B cell (primary cell): ENCODE data around the gene MT1X. TPM values are rescaled to one million over a fixed set of nuclear protein-coding genes. Genes with fewer than 3 reads are reported as not detected.
A peak's percentile ranks its signal among the peaks of the same experiment; 100 is the strongest.

ENCODE experiments used
- ATAC-seq: fragments of 200-7000 bp; cut with Tn5 transposase; one replicate; pipeline ENCODE4 v1.10.0; 2021; ENCODE audit warnings: low read depth, mild to moderate bottlenecking, moderate number of reproducible peaks, moderate library complexity
- CTCF ChIA-PET: fragments of 350-600 bp; sonication (Branson Sonifier 250); formaldehyde crosslinking; loops from one replicate; lab custom pipeline; 2021; ENCODE audit warnings: antibody characterized with exemption, inconsistent platforms; lab: Charles Lee
- POLR2A ChIA-PET: fragments of 350-600 bp; sonication (Branson Sonifier 250); formaldehyde crosslinking; loops from one replicate; lab custom pipeline; 2021; ENCODE audit warnings: antibody characterized with exemption; lab: Charles Lee
- DNase-seq: peaks from one replicate; pipeline ENCODE4 v3.0.0; 2013
- H2AFZ ChIP-seq: 2 replicates; pipeline ENCODE4 v1.6.1; 2012; ENCODE audit warnings: mild to moderate bottlenecking, low read depth, low read length; ENCODE audit not compliant: insufficient read depth, poor library complexity, severe bottlenecking
- H3K27ac ChIP-seq, 2 donors: 1 replicate in 1 of 2; 2 replicates in 1 of 2; pipeline ENCODE4 v1.5.1; 2012 to 2013; ENCODE audit warnings: low read length in 2 of 2, mild to moderate bottlenecking in 2 of 2, moderate library complexity in 1 of 2
- H3K27me3 ChIP-seq, 4 experiments: fragments of 200-600 bp in 1 of 4; sonication (generic) in 1 of 4; replicated peaks in 1 of 4; 1 replicate in 2 of 4; 2 replicates in 2 of 4; pipeline versions ENCODE4 v1.6.1 to v1.7.0; 2013 to 2016; ENCODE audit warnings: low read length in 3 of 4, mild to moderate bottlenecking in 2 of 4, mixed read lengths in 1 of 4, moderate library complexity in 1 of 4; ENCODE audit not compliant: insufficient read depth in 4 of 4, control insufficient read depth in 3 of 4; ENCODE audit errors: control extremely low read depth in 1 of 4
- H3K36me3 ChIP-seq, 2 experiments: replicated peaks in 1 of 2; 1 replicate in 1 of 2; 2 replicates in 1 of 2; pipeline versions ENCODE4 v1.6.1 to v1.7.1; 2013; ENCODE audit warnings: low read length in 1 of 2; ENCODE audit not compliant: insufficient read depth in 2 of 2, control insufficient read depth in 1 of 2; ENCODE audit errors: control extremely low read depth in 1 of 2, extremely low read depth in 1 of 2
- H3K4me1 ChIP-seq, 2 donors: fragments of 200-600 bp in 1 of 2; sonication (generic) in 1 of 2; 1 replicate in 1 of 2; 2 replicates in 1 of 2; pipeline versions ENCODE4 v1.5.1 to v1.6.1; 2013 to 2017; ENCODE audit warnings: low read length in 2 of 2; ENCODE audit not compliant: control insufficient read depth in 2 of 2, insufficient read depth in 2 of 2
- H3K4me2 ChIP-seq: replicated peaks from 2 replicates; pipeline ENCODE3; 2012; ENCODE audit warnings: mild to moderate bottlenecking, low read depth, low read length; ENCODE audit not compliant: poor library complexity, severe bottlenecking
- H3K4me3 ChIP-seq, 5 experiments: fragments of 200-600 bp in 1 of 5; sonication (generic) in 1 of 5; 1 replicate in 3 of 5; 2 replicates in 2 of 5; pipeline versions ENCODE4 v1.5.1 to v1.7.0; 2011 to 2016; ENCODE audit warnings: low read length in 4 of 5, mild to moderate bottlenecking in 4 of 5, low read depth in 2 of 5, control low read depth in 1 of 5, moderate library complexity in 1 of 5; ENCODE audit not compliant: insufficient read depth in 1 of 5; ENCODE audit errors: control extremely low read depth in 1 of 5, extremely low read depth in 1 of 5
- H3K79me2 ChIP-seq: fragments of 200-600 bp; sonication (generic); one replicate; pipeline ENCODE4 v1.6.0; 2016; ENCODE audit warnings: low read length; ENCODE audit not compliant: control insufficient read depth, insufficient read depth
- H3K9ac ChIP-seq: fragments of 200-600 bp; sonication (generic); 2 replicates; pipeline ENCODE4 v1.6.1; 2017; ENCODE audit warnings: mild to moderate bottlenecking, low read length, moderate library complexity
- H3K9me3 ChIP-seq, 3 donors: one replicate each; pipeline versions ENCODE4 v1.6.1 to v1.7.1; 2013; ENCODE audit warnings: low read length in 2 of 3; ENCODE audit not compliant: control insufficient read depth in 2 of 3, insufficient read depth in 1 of 3; ENCODE audit errors: control extremely low read depth in 1 of 3
- H4K20me1 ChIP-seq: 2 replicates; pipeline ENCODE4 v1.6.0; 2012; ENCODE audit warnings: mild to moderate bottlenecking, low read length; ENCODE audit not compliant: insufficient read depth, control insufficient read depth, poor library complexity, severe bottlenecking
- H3K27ac Mint-ChIP-seq: one replicate; pipeline ENCODE4 v1.8.0; 2021; ENCODE audit warnings: mixed read lengths
- H3K27me3 Mint-ChIP-seq: one replicate; pipeline ENCODE4 v1.8.0; 2021; ENCODE audit warnings: mixed read lengths
- H3K4me1 Mint-ChIP-seq: one replicate; pipeline ENCODE4 v1.8.0; 2021; ENCODE audit warnings: mixed read lengths
- H3K4me3 Mint-ChIP-seq: one replicate; pipeline ENCODE4 v1.8.0; 2021; ENCODE audit warnings: mixed read lengths
- H3K9me3 Mint-ChIP-seq: one replicate; pipeline ENCODE4 v1.8.0; 2022; ENCODE audit warnings: mixed read lengths; ENCODE audit not compliant: insufficient read depth
- CTCF ChIP-seq: fragments of 200-600 bp; IDR thresholded peaks from one replicate; pipeline ENCODE4 v1.8.0; 2022; ENCODE audit warnings: antibody characterized with exemption, mild to moderate bottlenecking
- EZH2 ChIP-seq: IDR thresholded peaks from 2 replicates; pipeline ENCODE4 v1.6.1; 2012; ENCODE audit warnings: borderline replicate concordance, low read depth, mild to moderate bottlenecking, moderate library complexity, low read length; ENCODE audit not compliant: insufficient read depth, poor library complexity, severe bottlenecking
- WGBS: methylation state at CpG from one replicate; pipeline ENCODE4 v1.1.5; 2013; ENCODE audit warnings: missing lambda C conversion rate; ENCODE audit not compliant: insufficient coverage; 5-methylcytosine and 5-hydroxymethylcytosine counted together
- intact Hi-C: fragments of 100-400 bp; cut with micrococcal nuclease; formaldehyde crosslinking; loops from one replicate; pipeline ENCODE4 v1.10.0; 2022
- polyA plus RNA-seq: library from polyadenylated mRNA; depleted of rRNA; stranded (reverse); fragments of >200 nt; gene quantifications from 2 replicates; pipeline ENCODE4 v1.2.3, GENCODE V29; 2012
- total RNA-seq, 2 donors: library from RNA; stranded (reverse); fragments of 120-200 nt in 1 of 2; gene quantifications; 1 replicate in 1 of 2; 2 replicates in 1 of 2; pipeline versions ENCODE4 v1.2.3 to v1.2.4, GENCODE V29; 2013 to 2022

MT1X gene
- total and polyA plus RNA-seq, 2 donors (not counting 1 experiment from before 2014, with no cell fraction given): 9.1 to 17.2 TPM

- Histone ChIP-seq H3K36me3 (no peaks in the 10 kb centered on the region), H4K20me1 (no peaks in the 10 kb centered on the region), H3K9me3 (peaks cover 0 to 4% (median 0%) of the 10 kb centered on the region in 3 donors), H3K4me2 (peak overlapping the region; percentile 67), H3K4me3 (peak overlapping the region in 1 of 5 experiments; percentile 52), H3K27me3 (peaks cover 0 to 66% (median 34%) of the 10 kb centered on the region in 4 experiments), H3K27ac (no peak overlapping the region), H3K79me2 (no peaks in the 10 kb centered on the region), H3K4me1 (peaks cover 36 to 40% of the 10 kb centered on the region in 2 donors), H3K9ac (no peak overlapping the region), H2AFZ (no peak overlapping the region)
- WGBS: 0% methylated on average over 2 of the region's 6 CpGs
- Mint-ChIP-seq H3K9me3 (no peaks in the 10 kb centered on the region), H3K4me3 (peak overlapping the region; percentile 80), H3K4me1 (peaks cover 36% of the 10 kb centered on the region), H3K27me3 (peaks cover 64% of the 10 kb centered on the region), H3K27ac (no peak overlapping the region)
- TF ChIP-seq EZH2: no peak
- no peak for TF ChIP-seq CTCF
- CTCF ChIA-PET: no interaction called here
- DNase-seq (no peak), ATAC-seq (no peak)
- intact Hi-C loops: loop anchor here (10.0 kb wide), 1 partner anchor 52 kb away; the partner anchor contains the start of gene MT1X
- POLR2A ChIA-PET: no interaction called here
These were observed 49.4 kb upstream of the MT1X start for GRCh38 chr16:56632848-56633365.

- peaks cover 0 to 72% (median 37%) of the 10 kb centered on the region in 4 experiments for H3K27me3 ChIP-seq
- peaks cover 38% of the 10 kb centered on the region for H3K4me1 Mint-ChIP-seq
- H3K79me2 ChIP-seq: no peaks in the 10 kb centered on the region
- DNase-seq (no peak), ATAC-seq (no peak)
- intact Hi-C loops: loop anchor here (10.0 kb wide), 1 partner anchor 51 kb away; the partner anchor contains the start of gene MT1X
- ChIA-PET POLR2A (no interaction called here), CTCF (no interaction called here)
- no peak overlapping the region for H3K4me3 Mint-ChIP-seq
- no peaks in the 10 kb centered on the region for H3K9me3 Mint-ChIP-seq
- H3K27ac Mint-ChIP-seq: no peak overlapping the region
- H4K20me1 ChIP-seq: no peaks in the 10 kb centered on the region
- TF ChIP-seq CTCF: no peak
- TF ChIP-seq EZH2: no peak
- H3K27me3 Mint-ChIP-seq: peaks cover 67% of the 10 kb centered on the region
- no peaks in the 10 kb centered on the region for H3K36me3 ChIP-seq
- peaks cover 39 to 46% of the 10 kb centered on the region in 2 donors for H3K4me1 ChIP-seq
- no peak overlapping the region for H3K9ac ChIP-seq
- 47% methylated on average over 6 of the region's 7 CpGs for WGBS
- H3K9me3 ChIP-seq: peaks cover 0 to 4% (median 0%) of the 10 kb centered on the region in 3 donors
- H3K4me2 ChIP-seq: no peak overlapping the region
- H2AFZ ChIP-seq: no peak overlapping the region
- H3K4me3 ChIP-seq: no peak overlapping the region
- no peak overlapping the region for H3K27ac ChIP-seq
These were observed 48.7 kb upstream of the MT1X start for GRCh38 chr16:56633535-56633934.
